Measurements from ENCODE around the gene NT5DC4.

DNA sequence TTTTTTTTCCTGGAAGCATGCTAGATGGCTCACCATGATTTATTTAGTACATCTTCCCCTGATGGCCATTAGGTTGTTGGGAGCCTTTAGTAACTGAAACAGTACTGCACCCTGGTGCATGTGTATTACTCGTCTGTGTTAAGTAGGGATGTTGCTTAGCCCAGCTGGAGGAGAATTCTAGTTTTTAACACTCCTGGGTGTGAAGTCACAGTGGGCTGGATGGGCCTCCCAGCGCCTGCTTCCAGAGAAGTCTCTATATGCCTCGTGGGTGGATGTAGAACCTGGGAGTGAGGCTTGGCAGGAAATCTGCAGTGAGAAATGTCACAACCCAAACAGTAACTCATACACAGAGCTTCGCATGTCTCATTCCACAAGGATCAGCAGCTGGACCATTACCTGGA is 28.9 kb upstream of the NT5DC4 start:
- TF ChIP-seq NPAS2 (CRISPR knock-in tag; IDR thresholded peaks at IDR 0.05; ENCODE audit: borderline replicate concordance) (no peak), CHD4 (IDR thresholded peaks at IDR 0.05; ENCODE audit: borderline replicate concordance) (no peak)
- TF ChIP-seq, protein P1, sequence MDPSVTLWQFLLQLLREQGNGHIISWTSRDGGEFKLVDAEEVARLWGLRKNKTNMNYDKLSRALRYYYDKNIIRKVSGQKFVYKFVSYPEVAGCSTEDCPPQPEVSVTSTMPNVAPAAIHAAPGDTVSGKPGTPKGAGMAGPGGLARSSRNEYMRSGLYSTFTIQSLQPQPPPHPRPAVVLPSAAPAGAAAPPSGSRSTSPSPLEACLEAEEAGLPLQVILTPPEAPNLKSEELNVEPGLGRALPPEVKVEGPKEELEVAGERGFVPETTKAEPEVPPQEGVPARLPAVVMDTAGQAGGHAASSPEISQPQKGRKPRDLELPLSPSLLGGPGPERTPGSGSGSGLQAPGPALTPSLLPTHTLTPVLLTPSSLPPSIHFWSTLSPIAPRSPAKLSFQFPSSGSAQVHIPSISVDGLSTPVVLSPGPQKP (IDR thresholded peaks at IDR 0.05; ENCODE audit: low read depth, low read length): no peak
- TF ChIP-seq, protein P2, sequence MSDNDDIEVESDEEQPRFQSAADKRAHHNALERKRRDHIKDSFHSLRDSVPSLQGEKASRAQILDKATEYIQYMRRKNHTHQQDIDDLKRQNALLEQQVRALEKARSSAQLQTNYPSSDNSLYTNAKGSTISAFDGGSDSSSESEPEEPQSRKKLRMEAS (IDR thresholded peaks at IDR 0.05): no peak
